H9 (cell line): ENCODE data around the gene TLL2. TPM values are rescaled to one million over a fixed set of nuclear protein-coding genes. Genes with fewer than 3 reads are reported as not detected.

Experiments
- DNase-seq: peaks from one replicate; pipeline ENCODE4 v3.0.0-alpha.2; 2017
- H2AFZ ChIP-seq: one replicate; pipeline ENCODE4 v1.6.1; 2013; ENCODE audit warnings: mild to moderate bottlenecking, low read length, control low read depth, moderate library complexity
- H2AK5ac ChIP-seq: 2 replicates; pipeline ENCODE4 v1.6.1; 2013; ENCODE audit warnings: low read length, control low read depth, mixed read lengths; ENCODE audit not compliant: insufficient read length
- H2BK120ac ChIP-seq: one replicate; pipeline ENCODE4 v1.6.1; 2013; ENCODE audit warnings: low read depth, mild to moderate bottlenecking, low read length, control low read depth, inconsistent platforms; ENCODE audit not compliant: poor library complexity, severe bottlenecking
- H2BK12ac ChIP-seq: 2 replicates; pipeline ENCODE4 v1.6.1; 2013; ENCODE audit warnings: low read length, control low read depth, mixed read lengths, low read depth; ENCODE audit not compliant: insufficient read length
- H2BK15ac ChIP-seq: 2 replicates; pipeline ENCODE4 v1.6.1; 2013; ENCODE audit warnings: low read depth, low read length, control low read depth
- H2BK20ac ChIP-seq: one replicate; pipeline ENCODE4 v1.6.1; 2013; ENCODE audit warnings: low read depth, mild to moderate bottlenecking, low read length, control low read depth, inconsistent platforms; ENCODE audit not compliant: poor library complexity, severe bottlenecking
- H2BK5ac ChIP-seq: 2 replicates; pipeline ENCODE4 v1.6.1; 2013; ENCODE audit warnings: low read length, control low read depth, mixed read lengths; ENCODE audit not compliant: insufficient read length
- H3K14ac ChIP-seq: 2 replicates; pipeline ENCODE4 v1.6.1; 2013; ENCODE audit warnings: low read length, control low read depth; ENCODE audit not compliant: insufficient read depth
- H3K18ac ChIP-seq: 2 replicates; pipeline ENCODE4 v1.6.1; 2013; ENCODE audit warnings: low read depth, mild to moderate bottlenecking, mixed read lengths, low read length, control low read depth; ENCODE audit not compliant: insufficient read length
- H3K23ac ChIP-seq: 2 replicates; pipeline ENCODE4 v1.6.1; 2013; ENCODE audit warnings: low read length, control low read depth, mixed read lengths, low read depth; ENCODE audit not compliant: insufficient read length
- H3K23me2 ChIP-seq: 2 replicates; pipeline ENCODE4 v1.6.1; 2013; ENCODE audit warnings: low read depth, mild to moderate bottlenecking, mixed read lengths, low read length, control low read depth; ENCODE audit not compliant: insufficient read length, poor library complexity, severe bottlenecking
- H3K27ac ChIP-seq: 2 replicates; pipeline ENCODE4 v1.5.1; 2013; ENCODE audit warnings: low read length, control low read depth, mixed read lengths, low read depth; ENCODE audit not compliant: insufficient read length
- H3K27me3 ChIP-seq: 2 replicates; pipeline ENCODE4 v1.6.1; 2013; ENCODE audit warnings: low read length, control low read depth, inconsistent platforms; ENCODE audit not compliant: insufficient read depth
- H3K4ac ChIP-seq: 2 replicates; pipeline ENCODE4 v1.6.1; 2013; ENCODE audit warnings: low read depth, mild to moderate bottlenecking, control low read depth, inconsistent platforms, low read length, moderate library complexity
- H3K4me1 ChIP-seq: 2 replicates; pipeline ENCODE4 v1.6.1; 2013; ENCODE audit warnings: low read length, control low read depth, inconsistent platforms; ENCODE audit not compliant: insufficient read depth
- H3K4me2 ChIP-seq: 2 replicates; pipeline ENCODE4 v1.6.1; 2013; ENCODE audit warnings: low read length, control low read depth, mixed read lengths; ENCODE audit not compliant: insufficient read length, insufficient read depth
- H3K56ac ChIP-seq: 2 replicates; pipeline ENCODE4 v1.6.1; 2013; ENCODE audit warnings: low read depth, mild to moderate bottlenecking, mixed read lengths, low read length, control low read depth; ENCODE audit not compliant: insufficient read length
- H3K79me1 ChIP-seq: 2 replicates; pipeline ENCODE4 v1.6.1; 2013; ENCODE audit warnings: low read depth, mild to moderate bottlenecking, moderate library complexity, low read length, control low read depth, inconsistent platforms; ENCODE audit not compliant: insufficient read depth, poor library complexity, severe bottlenecking
- H3K79me2 ChIP-seq: 2 replicates; pipeline ENCODE4 v1.6.1; 2013; ENCODE audit warnings: low read length, control low read depth, inconsistent platforms; ENCODE audit not compliant: insufficient read depth
- H3K9ac ChIP-seq: 2 replicates; pipeline ENCODE4 v1.6.1; 2013; ENCODE audit warnings: low read length, control low read depth, mixed read lengths; ENCODE audit not compliant: insufficient read length; ENCODE audit errors: extremely low read depth
- H3K9me3 ChIP-seq: one replicate; pipeline ENCODE4 v1.6.1; 2013; ENCODE audit warnings: low read depth, low read length, inconsistent platforms; ENCODE audit not compliant: control insufficient read depth
- H3T11ph ChIP-seq: one replicate; pipeline ENCODE4 v1.6.1; 2013; ENCODE audit warnings: mild to moderate bottlenecking, low read length, control low read depth, inconsistent platforms
- H4K20me1 ChIP-seq: one replicate; pipeline ENCODE4 v1.6.1; 2013; ENCODE audit not compliant: control insufficient read depth, insufficient read length, insufficient read depth
- H4K5ac ChIP-seq: 2 replicates; pipeline ENCODE4 v1.6.1; 2013; ENCODE audit warnings: low read depth, mild to moderate bottlenecking, mixed read lengths, low read length, control low read depth; ENCODE audit not compliant: insufficient read length
- H4K8ac ChIP-seq: replicated peaks from 2 replicates; pipeline ENCODE4 v1.6.1; 2013; ENCODE audit warnings: low read length, control low read depth, mixed read lengths, low read depth; ENCODE audit not compliant: insufficient read length
- H4K91ac ChIP-seq: 2 replicates; pipeline ENCODE4 v1.6.1; 2013; ENCODE audit warnings: low read depth, mild to moderate bottlenecking, moderate library complexity, mixed read lengths, low read length, control low read depth; ENCODE audit not compliant: insufficient read length
- H3K27ac Mint-ChIP-seq, 3 experiments: 2 replicates in 2 of 3; 3 replicates in 1 of 3; pipeline ENCODE4 v1.8.0; 2020 to 2021; ENCODE audit warnings: mixed read lengths in 3 of 3, mild to moderate bottlenecking in 1 of 3, moderate library complexity in 1 of 3
- H3K27me3 Mint-ChIP-seq: 2 replicates; pipeline ENCODE4 v1.8.0; 2021; ENCODE audit warnings: low read depth, mild to moderate bottlenecking, moderate library complexity, mixed read lengths
- H3K36me3 Mint-ChIP-seq, 3 experiments: 2 replicates in 2 of 3; 3 replicates in 1 of 3; pipeline ENCODE4 v1.8.0; 2020 to 2021; ENCODE audit warnings: low read depth in 3 of 3, mixed read lengths in 3 of 3; ENCODE audit not compliant: insufficient read depth in 1 of 3
- H3K4me1 Mint-ChIP-seq, 2 experiments: 2 replicates each; pipeline ENCODE4 v1.8.0; 2020; ENCODE audit warnings: mixed read lengths in 2 of 2
- H3K4me3 Mint-ChIP-seq, 2 experiments: 2 replicates in 1 of 2; 3 replicates in 1 of 2; pipeline ENCODE4 v1.8.0; 2020 to 2021; ENCODE audit warnings: mild to moderate bottlenecking in 2 of 2, mixed read lengths in 2 of 2, moderate library complexity in 1 of 2
- H3K9me3 Mint-ChIP-seq, 2 experiments: 2 replicates in 1 of 2; 3 replicates in 1 of 2; pipeline ENCODE4 v1.8.0; 2020; ENCODE audit warnings: mild to moderate bottlenecking in 2 of 2, mixed read lengths in 2 of 2, moderate library complexity in 1 of 2
- WGBS: extraction: QIAGEN DNeasy Blood & Tissue Kit; methylation state at CpG from one replicate; pipeline ENCODE4 v1.1.7; 2013; ENCODE audit warnings: missing lambda C conversion rate, low lambda C conversion rate, mixed read lengths; ENCODE audit not compliant: insufficient read length; ENCODE audit errors: extremely low coverage; 5-methylcytosine and 5-hydroxymethylcytosine counted together
- total RNA-seq: library from RNA; stranded (reverse); gene quantifications from 2 replicates; pipeline ENCODE4 v1.2.1, GENCODE V29; 2021
- TF ChIP-seq, protein P1 (sequence below): fragments of 200-600 bp; sonication (generic); conservative IDR thresholded peaks from 3 replicates; pipeline ENCODE4 v1.8.0; 2021; ENCODE audit warnings: antibody characterized with exemption, mild to moderate bottlenecking

TLL2 gene
- total RNA-seq, 1 experiment from 2014 or later: 1.4 TPM

DNA sequence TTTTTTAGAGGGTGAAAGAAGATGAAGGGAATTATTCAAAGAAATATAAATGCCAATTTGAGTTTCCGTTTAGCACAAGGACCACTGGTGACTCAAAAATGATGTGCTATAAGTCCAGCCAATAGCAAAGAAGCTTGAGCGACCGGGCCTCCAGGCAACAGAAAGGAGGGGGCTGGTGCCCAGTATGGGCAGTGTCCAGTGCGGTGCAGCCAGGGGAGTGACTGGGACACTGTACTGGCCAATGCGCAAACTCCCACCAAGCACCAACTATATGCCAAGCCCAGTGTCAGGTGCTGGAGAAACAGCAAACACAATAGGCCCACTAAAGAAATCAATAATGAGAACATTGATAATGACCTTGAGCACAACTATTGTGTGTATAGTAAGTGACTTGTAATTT lies 144.8 kb downstream of the TLL2 start:
- no peak overlapping the region for H3K4me3 Mint-ChIP-seq

More for the DNA sequence above, 144.8 kb downstream of the TLL2 start:
- Mint-ChIP-seq H3K36me3 (peaks cover 0 to 2% (median 0%) of the 10 kb centered on the region in 3 experiments; a peak in 1 of 7 replicates), H3K9me3 (no peaks in the 10 kb centered on the region; a peak in 1 of 5 replicates), H3K4me1 (peaks cover 4% of the 10 kb centered on the region in 2 experiments), H3K27ac (no peak overlapping the region), H3K27me3 (peaks cover 6% of the 10 kb centered on the region)
- Histone ChIP-seq H4K8ac (no peak overlapping the region), H3K4ac (no peak overlapping the region), H3K79me1 (no peaks in the 10 kb centered on the region), H3K4me1 (no peaks in the 10 kb centered on the region), H2AK5ac (no peak overlapping the region), H3K9me3 (no peaks in the 10 kb centered on the region), H3K4me2 (no peak overlapping the region), H3K27ac (no peak overlapping the region), H3K27me3 (no peaks in the 10 kb centered on the region), H2BK12ac (no peak overlapping the region), H3K9ac (no peak overlapping the region), H3K79me2 (no peaks in the 10 kb centered on the region), H2AFZ (no peak overlapping the region), H3K23ac (no peak overlapping the region), H4K91ac (no peak overlapping the region), H2BK5ac (no peak overlapping the region), H4K20me1 (no peaks in the 10 kb centered on the region), H2BK120ac (no peak overlapping the region), H4K5ac (no peak overlapping the region), H3K56ac (no peak overlapping the region), H2BK20ac (no peak overlapping the region), H3K14ac (no peak overlapping the region), H2BK15ac (no peak overlapping the region), H3T11ph (no peak overlapping the region), H3K23me2 (no peaks in the 10 kb centered on the region), H3K18ac (no peak overlapping the region)
- no CpG with 5 or more reads among the region's 5 CpGs for WGBS
- TF ChIP-seq, protein P1, sequence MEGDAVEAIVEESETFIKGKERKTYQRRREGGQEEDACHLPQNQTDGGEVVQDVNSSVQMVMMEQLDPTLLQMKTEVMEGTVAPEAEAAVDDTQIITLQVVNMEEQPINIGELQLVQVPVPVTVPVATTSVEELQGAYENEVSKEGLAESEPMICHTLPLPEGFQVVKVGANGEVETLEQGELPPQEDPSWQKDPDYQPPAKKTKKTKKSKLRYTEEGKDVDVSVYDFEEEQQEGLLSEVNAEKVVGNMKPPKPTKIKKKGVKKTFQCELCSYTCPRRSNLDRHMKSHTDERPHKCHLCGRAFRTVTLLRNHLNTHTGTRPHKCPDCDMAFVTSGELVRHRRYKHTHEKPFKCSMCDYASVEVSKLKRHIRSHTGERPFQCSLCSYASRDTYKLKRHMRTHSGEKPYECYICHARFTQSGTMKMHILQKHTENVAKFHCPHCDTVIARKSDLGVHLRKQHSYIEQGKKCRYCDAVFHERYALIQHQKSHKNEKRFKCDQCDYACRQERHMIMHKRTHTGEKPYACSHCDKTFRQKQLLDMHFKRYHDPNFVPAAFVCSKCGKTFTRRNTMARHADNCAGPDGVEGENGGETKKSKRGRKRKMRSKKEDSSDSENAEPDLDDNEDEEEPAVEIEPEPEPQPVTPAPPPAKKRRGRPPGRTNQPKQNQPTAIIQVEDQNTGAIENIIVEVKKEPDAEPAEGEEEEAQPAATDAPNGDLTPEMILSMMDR: no peak
- no peak for DNase-seq
